ENCODE data around the gene CDH4.

CDH4 gene

GRCh38 chr20:61985096-61985495 lies 733.0 kb downstream of the CDH4 start:
- Histone ChIP-seq H3K27ac (ENCODE audit: low read depth, low read length) (no peak overlapping the region), H3K9ac (ENCODE audit: low read length in 5 of 5) (no peak overlapping the region), H3K9me3 (ENCODE audit: control insufficient read depth in 5 of 5, low read length in 5 of 5) (peaks cover 0 to 3% (median 0%) of the 10 kb centered on the region in 5 donors), H3K4me1 (ENCODE audit: control insufficient read depth in 5 of 5, insufficient read depth in 5 of 5, low read length in 5 of 5) (peaks cover 0 to 6% (median 4%) of the 10 kb centered on the region in 5 donors), H3K4me3 (ENCODE audit: low read depth in 1 of 5, low read length in 5 of 5) (no peak overlapping the region), H3K36me3 (ENCODE audit: control insufficient read depth in 5 of 5, insufficient read depth in 5 of 5, low read length in 5 of 5) (peaks cover 0 to 59% (median 43%) of the 10 kb centered on the region in 5 donors), H3K27me3 (ENCODE audit: control insufficient read depth in 5 of 5, insufficient read depth in 4 of 5, low read length in 5 of 5) (no peaks in the 10 kb centered on the region)

GRCh38 chr20:61986762-61987321 lies 734.8 kb downstream of the CDH4 start:
- Histone ChIP-seq H3K36me3 (ENCODE audit: control insufficient read depth in 5 of 5, insufficient read depth in 5 of 5, low read length in 5 of 5) (peaks cover 0 to 71% (median 53%) of the 10 kb centered on the region in 5 donors), H3K9me3 (ENCODE audit: control insufficient read depth in 5 of 5, low read length in 5 of 5) (peaks cover 0 to 12% (median 8%) of the 10 kb centered on the region in 5 donors), H3K9ac (ENCODE audit: low read length in 5 of 5) (no peak overlapping the region), H3K4me1 (ENCODE audit: control insufficient read depth in 5 of 5, insufficient read depth in 5 of 5, low read length in 5 of 5) (no peaks in the 10 kb centered on the region), H3K27me3 (ENCODE audit: control insufficient read depth in 5 of 5, insufficient read depth in 4 of 5, low read length in 5 of 5) (no peaks in the 10 kb centered on the region), H3K4me3 (ENCODE audit: low read depth in 1 of 5, low read length in 5 of 5) (no peak overlapping the region), H3K27ac (ENCODE audit: low read depth, low read length) (no peak overlapping the region)

- Histone ChIP-seq H3K36me3 (ENCODE audit: control insufficient read depth in 5 of 5, insufficient read depth in 5 of 5, low read length in 5 of 5) (peaks cover 0 to 85% (median 67%) of the 10 kb centered on the region in 5 donors), H3K4me3 (ENCODE audit: low read depth in 1 of 5, low read length in 5 of 5) (no peak overlapping the region), H3K27ac (ENCODE audit: low read depth, low read length) (no peak overlapping the region), H3K9me3 (ENCODE audit: control insufficient read depth in 5 of 5, low read length in 5 of 5) (peaks cover 0 to 21% (median 18%) of the 10 kb centered on the region in 5 donors), H3K4me1 (ENCODE audit: control insufficient read depth in 5 of 5, insufficient read depth in 5 of 5, low read length in 5 of 5) (no peaks in the 10 kb centered on the region), H3K27me3 (ENCODE audit: control insufficient read depth in 5 of 5, insufficient read depth in 4 of 5, low read length in 5 of 5) (no peaks in the 10 kb centered on the region), H3K9ac (ENCODE audit: low read length in 5 of 5) (no peak overlapping the region)
Observed at GRCh38 chr20:61988665-61989064, 736.6 kb downstream of the CDH4 start.

GRCh38 chr20:61989741-61990140 lies 737.7 kb downstream of the CDH4 start:
- Histone ChIP-seq H3K27me3 (ENCODE audit: control insufficient read depth in 5 of 5, insufficient read depth in 4 of 5, low read length in 5 of 5) (no peaks in the 10 kb centered on the region), H3K9me3 (ENCODE audit: control insufficient read depth in 5 of 5, low read length in 5 of 5) (peaks cover 0 to 21% (median 18%) of the 10 kb centered on the region in 5 donors), H3K27ac (ENCODE audit: low read depth, low read length) (no peak overlapping the region), H3K9ac (ENCODE audit: low read length in 5 of 5) (no peak overlapping the region), H3K4me3 (ENCODE audit: low read depth in 1 of 5, low read length in 5 of 5) (no peak overlapping the region), H3K36me3 (ENCODE audit: control insufficient read depth in 5 of 5, insufficient read depth in 5 of 5, low read length in 5 of 5) (peaks cover under 1 to 87% (median 71%) of the 10 kb centered on the region in 5 donors), H3K4me1 (ENCODE audit: control insufficient read depth in 5 of 5, insufficient read depth in 5 of 5, low read length in 5 of 5) (no peaks in the 10 kb centered on the region)

Measured in subcutaneous abdominal adipose tissue (tissue), 5 donors.